Measurements from ENCODE around the gene GTF2E1. TPM values are rescaled to one million over a fixed set of nuclear protein-coding genes. Genes with fewer than 3 reads are reported as not detected.
"Not testable (repeated sequence)": the region's sequence is repeated elsewhere in the genome, so short reads cannot be mapped to it uniquely, and the experiment has no call there.

GTF2E1 gene
- total RNA-seq, 1 donor from 2014 or later, result 12.8 TPM

DNA sequence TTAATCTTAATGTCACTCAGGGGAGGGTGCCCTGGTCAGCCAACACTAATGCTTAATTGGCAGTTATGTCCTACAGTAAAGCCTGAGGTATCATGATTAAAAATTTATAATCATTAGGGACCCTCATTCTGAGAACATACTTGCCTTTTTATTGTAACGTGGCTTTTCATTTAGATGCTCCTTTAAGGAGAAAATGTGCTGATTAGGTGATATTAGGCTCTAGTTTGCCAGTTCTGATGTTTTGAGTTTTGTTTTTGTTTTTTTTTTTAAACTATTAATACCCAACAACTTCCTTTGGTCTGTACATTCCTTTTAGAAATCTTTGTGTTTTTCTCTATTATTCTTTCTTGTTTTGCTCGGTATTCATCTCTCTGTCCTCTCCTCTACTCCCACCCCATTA lies 10.3 kb downstream of the GTF2E1 start:
- no peak for DNase-seq (ENCODE audit: low spot score)

GRCh38 chr3:120753810-120754209 lies 11.3 kb downstream of the GTF2E1 start:
- no peak for DNase-seq (ENCODE audit: low spot score)

DNA sequence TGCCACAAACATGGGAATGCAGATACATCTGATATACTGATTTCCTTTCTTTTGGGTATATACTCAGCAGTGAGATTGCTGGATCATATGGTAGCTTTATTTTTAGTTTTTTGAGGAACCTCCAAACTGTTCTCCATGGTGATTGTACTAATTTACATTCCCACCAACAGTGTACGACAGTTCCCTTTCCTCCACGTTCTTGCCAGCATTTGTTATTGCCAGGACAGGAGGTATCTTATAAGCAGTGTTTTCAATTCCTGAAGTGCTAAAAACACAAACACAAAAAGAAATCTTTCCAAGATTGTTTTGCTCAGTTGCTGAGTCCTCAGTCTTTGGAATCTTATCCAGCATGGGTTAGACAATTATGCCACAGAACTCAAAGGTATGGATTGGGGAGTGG lies 13.5 kb downstream of the GTF2E1 start:
- no peak for DNase-seq (ENCODE audit: low spot score)

DNA sequence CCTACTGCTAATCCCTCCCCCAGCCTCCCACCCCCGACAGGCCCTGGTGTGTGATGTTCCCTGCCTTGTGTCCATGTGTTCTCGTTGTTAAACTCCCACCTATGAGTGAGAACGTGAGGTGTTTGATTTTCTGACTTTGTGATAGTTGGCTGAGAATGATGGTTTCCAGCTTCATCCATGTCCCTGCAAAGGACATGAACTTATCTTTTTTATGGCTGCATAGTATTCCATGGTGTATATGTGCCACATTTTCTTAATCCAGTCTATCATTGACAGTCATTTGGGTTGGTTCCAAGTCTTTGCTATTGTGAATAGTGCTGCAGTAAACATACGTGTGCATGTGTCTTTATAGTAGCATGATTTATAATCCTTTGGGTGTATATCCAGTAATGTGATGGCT lies 16.0 kb downstream of the GTF2E1 start:
- not testable (repeated sequence) for DNase-seq (ENCODE audit: low spot score)

GRCh38 chr3:120762615-120763014 lies 20.1 kb downstream of the GTF2E1 start:
- DNase-seq (ENCODE audit: low spot score), result no peak

DNA sequence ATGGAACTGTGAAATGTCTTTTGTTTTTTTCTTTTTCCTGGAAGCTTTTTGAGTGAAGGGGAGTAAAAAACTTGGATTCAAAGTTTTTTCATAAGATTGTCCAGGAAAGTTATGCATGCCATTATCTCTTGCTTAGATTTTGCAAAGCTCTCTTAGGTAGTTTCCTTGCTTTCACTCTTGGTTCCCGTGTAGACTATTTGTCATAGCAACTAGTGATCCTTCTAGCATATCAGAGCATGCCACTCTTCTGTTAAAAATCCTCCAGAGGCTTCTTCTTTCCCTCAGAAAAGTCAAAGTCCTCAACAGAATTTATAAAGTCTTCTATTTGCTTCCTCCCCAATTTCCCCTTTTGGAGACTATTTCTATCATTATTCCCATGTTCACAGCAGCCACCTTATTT lies 21.1 kb downstream of the GTF2E1 start:
- DNase-seq (ENCODE audit: low spot score), result no peak

GRCh38 chr3:120764206-120764605 lies 21.7 kb downstream of the GTF2E1 start:
- no peak for DNase-seq (ENCODE audit: low spot score)

DNA sequence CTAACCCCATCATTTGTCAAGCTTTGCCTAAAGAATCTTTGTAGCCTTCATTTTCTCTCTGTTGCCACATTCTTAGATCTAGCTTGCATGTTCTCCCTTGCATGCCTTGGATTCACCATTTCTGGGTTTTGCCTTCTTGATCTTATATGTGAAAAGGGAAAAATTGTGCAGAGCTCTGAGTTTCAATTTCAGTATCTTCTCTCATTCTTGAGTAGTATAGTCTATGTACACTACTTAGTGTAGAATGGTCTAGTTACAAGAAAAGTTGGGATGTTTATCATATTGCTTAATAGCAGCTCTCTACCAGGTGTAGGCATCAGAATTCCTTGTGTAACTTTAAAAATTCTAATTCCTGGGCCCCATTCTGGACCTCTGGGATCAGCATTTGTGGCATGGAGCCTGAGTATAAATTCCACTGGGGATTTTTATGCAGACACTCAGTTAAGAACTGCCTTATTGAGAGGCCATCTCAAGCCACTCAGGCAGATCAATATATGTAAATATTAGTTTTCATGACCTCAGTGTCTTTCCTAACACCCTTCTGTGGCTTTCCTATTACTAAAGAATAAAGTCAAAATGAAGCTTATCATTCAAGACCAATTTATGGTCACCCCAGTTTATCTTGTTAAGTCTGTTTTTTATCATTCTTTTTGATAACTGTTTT lies 23.4 kb downstream of the GTF2E1 start:
- DNase-seq (ENCODE audit: low spot score), result no peak

GRCh38 chr3:120766576-120766975 lies 24.0 kb downstream of the GTF2E1 start:
- DNase-seq (ENCODE audit: low spot score), result no peak

DNA sequence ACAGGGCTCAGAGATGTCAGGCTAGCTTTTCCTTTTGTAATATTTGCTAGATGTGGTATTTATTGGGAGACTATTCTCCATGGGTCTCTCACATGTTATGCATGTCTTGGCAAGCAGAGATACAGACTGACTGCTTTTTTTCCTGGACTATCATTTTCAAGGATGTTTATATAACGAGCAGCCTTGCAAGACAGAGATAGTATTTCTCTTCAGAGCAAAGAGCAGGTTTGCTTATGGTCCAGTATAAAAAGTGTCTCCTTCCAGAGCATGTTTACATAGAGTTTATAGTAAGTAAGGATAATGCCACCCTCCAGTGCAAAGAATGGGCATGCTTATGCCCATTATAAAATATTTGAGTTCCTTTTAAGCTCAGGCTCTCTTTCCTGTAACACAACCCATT lies 24.6 kb downstream of the GTF2E1 start:
- DNase-seq (ENCODE audit: low spot score), result no peak

- no peak for DNase-seq (ENCODE audit: low spot score)
Measured at GRCh38 chr3:120769436-120769835, 26.9 kb downstream of the GTF2E1 start.

DNA sequence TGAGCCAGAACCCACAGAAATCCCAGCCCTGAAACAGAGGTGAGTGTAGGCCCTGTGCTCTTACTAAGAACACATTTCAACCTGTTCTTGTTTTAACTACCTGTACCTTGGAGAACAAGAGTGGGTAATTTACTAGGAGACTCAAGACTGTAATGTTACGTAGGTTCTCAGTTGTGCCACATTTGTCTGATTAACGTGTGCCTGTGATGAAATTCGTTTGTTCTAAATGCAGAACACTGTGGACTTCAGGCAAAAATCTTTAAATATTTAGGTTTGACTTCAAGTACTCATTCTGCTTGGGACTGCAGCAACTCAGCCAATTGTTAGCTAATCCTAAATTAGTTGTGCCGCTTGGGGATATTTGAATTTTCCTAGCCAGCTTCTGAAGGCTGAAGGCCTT lies 28.3 kb downstream of the GTF2E1 start:
- no peak for DNase-seq (ENCODE audit: low spot score)

- DNase-seq (ENCODE audit: low spot score), result no peak
Measured at GRCh38 chr3:120772081-120772480, 29.5 kb downstream of the GTF2E1 start.

GRCh38 chr3:120773932-120774331 lies 31.4 kb downstream of the GTF2E1 start:
- DNase-seq (ENCODE audit: low spot score), result no peak

DNA sequence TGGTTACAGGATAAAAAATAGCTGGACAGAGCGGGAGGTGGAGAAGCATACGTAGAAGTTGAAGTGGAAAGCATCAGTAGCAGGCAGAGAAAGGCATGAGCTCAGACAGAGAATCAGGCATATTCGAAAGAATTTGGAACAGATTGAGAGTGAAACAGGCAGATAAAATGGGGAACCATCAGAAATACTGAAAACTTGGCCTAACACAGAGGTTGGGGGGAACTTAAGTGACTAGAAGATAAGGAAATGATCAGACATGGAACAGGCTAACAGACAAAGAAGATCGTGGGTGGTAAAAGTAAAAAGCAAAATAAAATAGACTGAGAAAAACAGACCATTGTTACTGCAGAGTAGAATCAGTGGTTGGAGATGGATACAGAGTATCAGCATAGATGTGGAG lies 32.9 kb downstream of the GTF2E1 start:
- no peak for DNase-seq (ENCODE audit: low spot score)

DNA sequence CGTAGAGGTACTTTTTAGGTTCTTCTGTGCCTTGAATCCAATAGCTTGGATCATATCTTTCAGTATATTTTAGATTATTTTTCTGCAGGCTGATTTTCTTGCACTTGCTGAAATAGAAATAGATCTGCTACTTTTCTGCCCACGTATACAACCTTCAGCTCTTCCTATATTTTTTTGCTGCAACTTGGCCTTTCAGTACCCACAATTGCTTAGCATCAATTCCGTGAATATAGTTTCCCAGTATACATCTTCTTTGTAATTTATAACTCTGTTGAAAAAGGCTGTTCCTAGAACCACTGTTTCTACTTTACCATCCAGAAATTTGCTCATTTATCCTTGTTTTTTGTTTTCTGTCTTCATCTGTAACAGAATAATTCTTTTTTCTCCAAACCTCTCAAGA lies 36.2 kb downstream of the GTF2E1 start:
- DNase-seq (ENCODE audit: low spot score), result no peak

GRCh38 chr3:120780977-120781376 lies 38.4 kb downstream of the GTF2E1 start:
- DNase-seq (ENCODE audit: low spot score), result no peak

- not testable (repeated sequence) for DNase-seq (ENCODE audit: low spot score)
Measured at GRCh38 chr3:120785832-120786231, 43.3 kb downstream of the GTF2E1 start.

GRCh38 chr3:120791010-120791409 lies 48.5 kb downstream of the GTF2E1 start:
- DNase-seq (ENCODE audit: low spot score), result no peak

DNA sequence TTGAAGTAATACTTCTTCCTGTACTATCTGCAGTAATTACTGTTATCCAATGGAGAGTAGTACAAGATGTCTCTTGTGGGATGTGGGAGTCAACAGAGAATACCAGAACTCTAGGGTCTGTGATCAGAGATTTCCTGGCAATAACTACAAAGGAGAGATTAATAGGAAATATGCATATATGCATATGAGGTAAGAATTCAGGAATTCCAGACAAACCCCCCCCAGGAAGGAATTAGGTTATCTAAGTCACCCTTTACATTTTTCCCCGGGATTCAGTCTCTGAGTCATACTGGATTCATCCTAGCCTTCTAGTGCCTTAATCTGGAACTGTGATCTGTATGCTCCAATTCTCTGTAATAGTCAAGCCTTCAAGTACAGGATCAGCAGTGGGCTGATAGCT lies 49.4 kb downstream of the GTF2E1 start:
- no peak for DNase-seq (ENCODE audit: low spot score)

- no peak for DNase-seq (ENCODE audit: low spot score)
Measured at GRCh38 chr3:120793601-120794000, 51.1 kb downstream of the GTF2E1 start.

- no peak for DNase-seq (ENCODE audit: low spot score)
Measured at GRCh38 chr3:120795017-120795648, 52.6 kb downstream of the GTF2E1 start.

GRCh38 chr3:120795959-120796358 lies 53.4 kb downstream of the GTF2E1 start:
- DNase-seq (ENCODE audit: low spot score), result no peak
